ENCODE data around the gene ODF2.
A peak's percentile ranks its signal among the peaks of the same experiment; 100 is the strongest.
"Not testable (repeated sequence)": the region's sequence is repeated elsewhere in the genome, so short reads cannot be mapped to it uniquely, and the experiment has no call there.

Gene ODF2

GRCh38 chr9:128497824-128498610, 42.2 kb downstream of the ODF2 start:
- Histone ChIP-seq H3K9ac (no peak overlapping the region), H3K4me2 (ENCODE audit: low read length) (no peak overlapping the region), H2AFZ (no peak overlapping the region), H3K36me3 (ENCODE audit: control insufficient read depth, insufficient read depth, low read length) (no peaks in the 10 kb centered on the region), H3K27me3 (ENCODE audit: control insufficient read depth, insufficient read depth, low read length) (no peaks in the 10 kb centered on the region), H3K9me3 (ENCODE audit: control insufficient read depth, low read length) (no peaks in the 10 kb centered on the region), H3K4me3 (ENCODE audit: low read depth, low read length) (no peak overlapping the region), H3K4me1 (no peaks in the 10 kb centered on the region), H3K27ac (no peak overlapping the region), H3K79me2 (no peaks in the 10 kb centered on the region)
- TF ChIP-seq CTCF (IDR thresholded peaks at IDR 0.05) = no peak

GRCh38 chr9:128498911-128499310, 43.1 kb downstream of the ODF2 start:
- Histone ChIP-seq H3K36me3 (ENCODE audit: control insufficient read depth, insufficient read depth, low read length) (no peaks in the 10 kb centered on the region), H3K9ac (no peak overlapping the region)

GRCh38 chr9:128499920-128500319, 44.1 kb downstream of the ODF2 start:
- Histone ChIP-seq H3K9ac (no peak overlapping the region), H2AFZ (no peak overlapping the region), H3K4me1 (no peaks in the 10 kb centered on the region), H3K27me3 (ENCODE audit: control insufficient read depth, insufficient read depth, low read length) (no peaks in the 10 kb centered on the region), H3K4me2 (ENCODE audit: low read length) (no peak overlapping the region), H3K27ac (no peak overlapping the region), H3K79me2 (no peaks in the 10 kb centered on the region), H3K9me3 (ENCODE audit: control insufficient read depth, low read length) (no peaks in the 10 kb centered on the region), H3K4me3 (ENCODE audit: low read depth, low read length) (no peak overlapping the region), H3K36me3 (ENCODE audit: control insufficient read depth, insufficient read depth, low read length) (no peaks in the 10 kb centered on the region)
- no peak for TF ChIP-seq CTCF (IDR thresholded peaks at IDR 0.05)

More at GRCh38 chr9:128498911-128499310, 43.1 kb downstream of the ODF2 start:
- Histone ChIP-seq H3K4me1 (no peaks in the 10 kb centered on the region), H3K9me3 (ENCODE audit: control insufficient read depth, low read length) (no peaks in the 10 kb centered on the region), H3K27ac (no peak overlapping the region), H3K4me2 (ENCODE audit: low read length) (no peak overlapping the region), H2AFZ (no peak overlapping the region), H3K4me3 (ENCODE audit: low read depth, low read length) (no peak overlapping the region), H3K27me3 (ENCODE audit: control insufficient read depth, insufficient read depth, low read length) (no peaks in the 10 kb centered on the region), H3K79me2 (no peaks in the 10 kb centered on the region)
- TF ChIP-seq CTCF (IDR thresholded peaks at IDR 0.05) = no peak

GRCh38 chr9:128503415-128503825, 47.6 kb downstream of the ODF2 start:
- not testable (repeated sequence) for H3K9ac ChIP-seq; H3K4me1 ChIP-seq; H3K9me3 ChIP-seq (ENCODE audit: control insufficient read depth, low read length); H3K4me2 ChIP-seq (ENCODE audit: low read length); H3K4me3 ChIP-seq (ENCODE audit: low read depth, low read length); H3K79me2 ChIP-seq; H3K36me3 ChIP-seq (ENCODE audit: control insufficient read depth, insufficient read depth, low read length); H3K27me3 ChIP-seq (ENCODE audit: control insufficient read depth, insufficient read depth, low read length); H2AFZ ChIP-seq; H3K27ac ChIP-seq

GRCh38 chr9:128503870-128504269, 48.1 kb downstream of the ODF2 start:
- Histone ChIP-seq H3K27ac (no peak overlapping the region), H3K4me1 (no peaks in the 10 kb centered on the region), H3K27me3 (ENCODE audit: control insufficient read depth, insufficient read depth, low read length) (no peaks in the 10 kb centered on the region), H3K9ac (no peak overlapping the region), H3K9me3 (ENCODE audit: control insufficient read depth, low read length) (no peaks in the 10 kb centered on the region), H3K4me3 (ENCODE audit: low read depth, low read length) (peak overlapping the region; percentile 92), H3K79me2 (peaks cover 3% of the 10 kb centered on the region), H3K4me2 (ENCODE audit: low read length) (peak overlapping the region; percentile 61), H3K36me3 (ENCODE audit: control insufficient read depth, insufficient read depth, low read length) (no peaks in the 10 kb centered on the region), H2AFZ (peak overlapping the region; percentile 81)
- no peak for TF ChIP-seq CTCF (IDR thresholded peaks at IDR 0.05)
